ENCODE measurements around the gene DFFB. TPM values are rescaled to one million over a fixed set of nuclear protein-coding genes. Genes with fewer than 3 reads are reported as not detected.

The DFFB gene
- total and polyA plus RNA-seq, 5 donors from 2014 or later: 11.2 to 15.4 (median 13.2) TPM

DNA sequence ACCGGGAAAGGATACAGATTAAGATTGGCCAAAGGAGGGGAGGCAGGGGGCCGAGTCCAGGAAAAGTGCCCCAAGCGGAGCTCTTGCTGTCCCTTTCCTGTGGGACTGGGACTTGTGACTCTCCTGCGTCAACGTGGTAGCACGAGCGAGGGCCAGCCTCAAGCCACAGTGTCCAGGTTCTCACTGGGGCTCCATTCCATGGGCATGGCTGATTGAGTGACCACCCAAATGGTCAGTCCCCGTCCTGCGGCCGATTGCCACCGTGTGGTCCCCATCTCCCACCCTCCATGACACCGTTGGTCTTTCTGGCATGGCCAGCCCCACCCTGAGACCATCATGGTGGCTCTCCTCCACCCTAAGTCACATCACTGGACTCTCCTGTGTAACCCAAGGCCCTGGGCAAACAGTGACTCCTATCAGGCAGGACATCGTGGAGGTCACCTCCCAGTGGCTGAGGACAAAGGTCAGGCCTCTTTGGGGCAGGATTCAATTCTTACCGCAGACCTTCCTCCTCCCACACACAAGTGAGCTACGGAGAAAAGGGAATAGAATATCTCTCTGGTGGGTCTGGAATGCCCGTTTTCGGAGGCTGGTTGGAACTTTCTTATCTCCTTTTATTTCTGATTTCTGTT is 51.7 kb downstream of the DFFB start:
- no peaks in the 10 kb centered on the region for H3K27me3 ChIP-seq (ENCODE audit: control insufficient read depth, insufficient read depth, low read length)
- DNase-seq: no peak
- Mint-ChIP-seq H3K4me1 (peaks cover 0 to 9% (median 4%) of the 10 kb centered on the region in 4 donors), H3K4me3 (no peak overlapping the region), H3K27me3 (peaks cover 4% of the 10 kb centered on the region), H3K9me3 (no peaks in the 10 kb centered on the region), H3K27ac (no peak overlapping the region), H3K36me3 (no peaks in the 10 kb centered on the region)
- H3K4me3 ChIP-seq (ENCODE audit: low read depth, low read length): no peak overlapping the region
- H3K27ac ChIP-seq (ENCODE audit: insufficient read depth, low read length, poor library complexity, severe bottlenecking): no peak overlapping the region
- no peaks in the 10 kb centered on the region for H3K9me3 ChIP-seq (ENCODE audit: control insufficient read depth in 2 of 2, low read length in 2 of 2)
- no peak for ATAC-seq (ENCODE audit: low read depth in 2 of 2)
- H3K36me3 ChIP-seq (ENCODE audit: control insufficient read depth, insufficient read depth, low read length): no peaks in the 10 kb centered on the region
- peaks cover 11% of the 10 kb centered on the region for H3K4me1 ChIP-seq (ENCODE audit: control insufficient read depth, insufficient read depth, low read length, poor library complexity, severe bottlenecking)

DNA sequence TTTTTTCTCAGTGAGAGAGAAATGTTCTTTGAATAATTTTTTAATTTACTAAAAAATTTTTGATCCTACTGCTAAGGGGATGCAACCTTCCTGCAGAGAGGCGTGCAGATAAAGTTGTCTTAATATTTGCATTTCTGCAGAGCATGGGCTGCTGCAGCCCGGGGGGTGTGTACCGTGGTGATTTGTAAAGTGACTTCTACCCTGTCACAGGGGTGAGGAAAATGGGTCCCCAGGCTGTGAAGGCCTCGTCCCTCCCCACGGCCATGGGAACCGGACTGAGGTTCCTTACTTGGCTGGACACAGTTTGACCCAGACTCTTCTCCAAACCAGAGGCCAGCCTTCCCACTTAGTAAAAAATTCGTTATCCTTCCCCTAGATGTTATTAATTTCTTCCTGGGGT is 52.3 kb downstream of the DFFB start:
- Histone ChIP-seq H3K4me1 (ENCODE audit: control insufficient read depth, insufficient read depth, low read length, poor library complexity, severe bottlenecking) (peaks cover 7% of the 10 kb centered on the region), H3K27me3 (ENCODE audit: control insufficient read depth, insufficient read depth, low read length) (no peaks in the 10 kb centered on the region), H3K27ac (ENCODE audit: insufficient read depth, low read length, poor library complexity, severe bottlenecking) (no peak overlapping the region), H3K9me3 (ENCODE audit: control insufficient read depth in 2 of 2, low read length in 2 of 2) (no peaks in the 10 kb centered on the region), H3K4me3 (ENCODE audit: low read depth, low read length) (no peak overlapping the region), H3K36me3 (ENCODE audit: control insufficient read depth, insufficient read depth, low read length) (no peaks in the 10 kb centered on the region)
- DNase-seq: no peak
- Mint-ChIP-seq H3K27me3 (peaks cover 4% of the 10 kb centered on the region), H3K9me3 (no peaks in the 10 kb centered on the region), H3K27ac (peak overlapping the region in 1 of 3 donors; percentile 14), H3K36me3 (no peaks in the 10 kb centered on the region), H3K4me3 (no peak overlapping the region), H3K4me1 (peaks cover 0 to 6% (median 3%) of the 10 kb centered on the region in 4 donors)
- ATAC-seq (ENCODE audit: low read depth in 2 of 2): no peak

DNA sequence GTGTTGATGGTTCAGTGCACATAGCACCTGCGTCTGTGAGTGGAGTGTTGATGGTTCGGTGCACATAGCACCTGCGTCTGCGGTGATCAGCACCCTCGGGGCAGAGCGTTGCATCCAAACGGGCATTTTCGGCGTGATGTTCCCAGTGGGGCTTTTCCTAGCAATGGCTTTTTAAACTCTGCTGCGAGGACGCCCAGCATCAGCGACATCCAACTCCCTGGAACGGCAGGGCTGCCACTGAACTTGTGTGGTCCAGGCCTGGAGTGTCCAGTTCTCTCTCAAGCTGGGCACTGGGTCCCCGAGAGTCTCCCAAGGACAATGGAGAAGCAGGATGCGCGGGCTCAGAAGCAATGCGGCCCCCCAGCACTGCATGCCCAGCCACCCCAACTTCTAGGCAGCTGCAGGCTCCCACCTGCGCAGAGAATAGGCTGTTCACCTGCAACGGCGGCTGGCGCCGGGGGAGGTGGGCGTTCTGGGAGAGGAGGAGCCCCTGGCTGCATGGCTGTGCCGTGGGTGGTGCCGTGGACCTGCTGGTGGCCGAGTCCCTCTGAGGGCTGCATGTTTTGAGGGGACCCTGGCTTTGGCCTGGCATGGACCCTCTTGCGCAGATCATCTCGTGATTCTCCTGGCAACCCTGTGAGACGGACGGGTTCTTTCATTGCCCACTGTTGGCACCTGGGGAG is 52.9 kb downstream of the DFFB start:
- no peaks in the 10 kb centered on the region for H3K36me3 ChIP-seq (ENCODE audit: control insufficient read depth, insufficient read depth, low read length)
- no peaks in the 10 kb centered on the region for H3K9me3 ChIP-seq (ENCODE audit: control insufficient read depth in 2 of 2, low read length in 2 of 2)
- no peak overlapping the region for H3K4me3 ChIP-seq (ENCODE audit: low read depth, low read length)
- ATAC-seq (ENCODE audit: low read depth in 2 of 2) (no peak), DNase-seq (no peak)
- H3K27me3 ChIP-seq (ENCODE audit: control insufficient read depth, insufficient read depth, low read length): no peaks in the 10 kb centered on the region
- Mint-ChIP-seq H3K36me3 (no peaks in the 10 kb centered on the region), H3K4me3 (no peak overlapping the region), H3K4me1 (peaks cover 0 to 5% (median 2%) of the 10 kb centered on the region in 4 donors), H3K27me3 (peaks cover 4% of the 10 kb centered on the region), H3K27ac (no peak overlapping the region), H3K9me3 (no peaks in the 10 kb centered on the region)
- no peak overlapping the region for H3K27ac ChIP-seq (ENCODE audit: insufficient read depth, low read length, poor library complexity, severe bottlenecking)
- peaks cover 7% of the 10 kb centered on the region for H3K4me1 ChIP-seq (ENCODE audit: control insufficient read depth, insufficient read depth, low read length, poor library complexity, severe bottlenecking)

DNA sequence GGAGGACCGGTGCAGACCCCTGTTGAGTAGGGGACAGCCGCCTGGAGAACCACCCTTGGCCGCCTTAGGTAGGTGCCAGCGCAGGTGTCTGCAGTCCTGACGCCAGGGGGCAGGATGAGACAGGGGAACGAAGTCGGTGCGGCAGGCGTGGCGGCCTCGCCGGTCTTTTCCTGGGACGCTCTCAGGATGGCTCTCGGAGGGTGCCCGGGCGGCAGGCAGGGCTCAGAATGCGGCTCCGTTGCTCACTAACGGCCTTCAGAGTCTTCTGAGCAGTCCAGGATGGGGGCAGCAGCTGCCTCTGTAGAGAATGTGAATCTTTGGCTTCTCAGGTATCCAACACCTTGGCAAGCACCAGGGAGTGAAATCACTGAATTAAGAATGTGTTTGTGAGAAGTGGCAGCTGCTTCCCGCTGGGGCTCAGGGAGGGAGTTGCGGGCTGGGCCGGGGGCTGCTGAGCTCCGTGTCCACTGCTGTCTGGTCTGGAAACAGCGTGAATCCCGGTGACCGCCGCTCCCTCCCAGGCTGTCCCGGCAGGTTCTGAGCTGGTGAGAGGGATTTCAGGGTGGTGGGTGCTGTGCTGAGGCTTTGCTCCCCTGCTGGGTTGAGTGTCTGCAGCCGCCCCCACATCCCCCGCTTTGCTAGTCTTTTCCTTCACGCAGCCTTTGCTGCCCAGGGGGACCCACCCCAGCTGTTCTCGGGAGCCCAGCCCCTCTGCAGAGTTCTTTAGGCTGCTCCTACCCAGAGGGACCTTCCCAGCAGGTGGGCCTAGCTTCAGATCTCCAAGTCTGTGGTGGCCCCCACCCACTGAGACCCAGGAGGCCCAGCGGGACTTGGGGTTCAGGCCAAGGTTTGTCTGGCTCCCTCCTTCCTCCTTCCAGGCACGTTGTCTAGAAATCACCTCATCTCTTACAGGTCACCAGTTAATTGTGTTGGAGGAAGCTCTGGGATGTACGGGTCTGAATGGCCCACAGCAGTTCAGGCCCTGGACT is 53.9 kb downstream of the DFFB start:
- no peaks in the 10 kb centered on the region for H3K36me3 Mint-ChIP-seq
- peak; percentile 75 to 79 for ATAC-seq (ENCODE audit: low read depth in 2 of 2)
- peak; percentile 65 to 78 (median 76) for DNase-seq
- no peaks in the 10 kb centered on the region for H3K9me3 Mint-ChIP-seq
- peaks cover 0 to 5% (median 2%) of the 10 kb centered on the region in 4 donors for H3K4me1 Mint-ChIP-seq
- no peak overlapping the region for H3K27ac Mint-ChIP-seq
- H3K4me3 ChIP-seq (ENCODE audit: low read depth, low read length): no peak overlapping the region
- no peaks in the 10 kb centered on the region for H3K9me3 ChIP-seq (ENCODE audit: control insufficient read depth in 2 of 2, low read length in 2 of 2)
- no peaks in the 10 kb centered on the region for H3K27me3 ChIP-seq (ENCODE audit: control insufficient read depth, insufficient read depth, low read length)
- H3K4me3 Mint-ChIP-seq: peak overlapping the region in 2 of 4 donors; percentile 22 to 56
- H3K36me3 ChIP-seq (ENCODE audit: control insufficient read depth, insufficient read depth, low read length): no peaks in the 10 kb centered on the region
- H3K27ac ChIP-seq (ENCODE audit: insufficient read depth, low read length, poor library complexity, severe bottlenecking): no peak overlapping the region
- peaks cover 7% of the 10 kb centered on the region for H3K4me1 ChIP-seq (ENCODE audit: control insufficient read depth, insufficient read depth, low read length, poor library complexity, severe bottlenecking)
- peaks cover 4% of the 10 kb centered on the region for H3K27me3 Mint-ChIP-seq

DNA sequence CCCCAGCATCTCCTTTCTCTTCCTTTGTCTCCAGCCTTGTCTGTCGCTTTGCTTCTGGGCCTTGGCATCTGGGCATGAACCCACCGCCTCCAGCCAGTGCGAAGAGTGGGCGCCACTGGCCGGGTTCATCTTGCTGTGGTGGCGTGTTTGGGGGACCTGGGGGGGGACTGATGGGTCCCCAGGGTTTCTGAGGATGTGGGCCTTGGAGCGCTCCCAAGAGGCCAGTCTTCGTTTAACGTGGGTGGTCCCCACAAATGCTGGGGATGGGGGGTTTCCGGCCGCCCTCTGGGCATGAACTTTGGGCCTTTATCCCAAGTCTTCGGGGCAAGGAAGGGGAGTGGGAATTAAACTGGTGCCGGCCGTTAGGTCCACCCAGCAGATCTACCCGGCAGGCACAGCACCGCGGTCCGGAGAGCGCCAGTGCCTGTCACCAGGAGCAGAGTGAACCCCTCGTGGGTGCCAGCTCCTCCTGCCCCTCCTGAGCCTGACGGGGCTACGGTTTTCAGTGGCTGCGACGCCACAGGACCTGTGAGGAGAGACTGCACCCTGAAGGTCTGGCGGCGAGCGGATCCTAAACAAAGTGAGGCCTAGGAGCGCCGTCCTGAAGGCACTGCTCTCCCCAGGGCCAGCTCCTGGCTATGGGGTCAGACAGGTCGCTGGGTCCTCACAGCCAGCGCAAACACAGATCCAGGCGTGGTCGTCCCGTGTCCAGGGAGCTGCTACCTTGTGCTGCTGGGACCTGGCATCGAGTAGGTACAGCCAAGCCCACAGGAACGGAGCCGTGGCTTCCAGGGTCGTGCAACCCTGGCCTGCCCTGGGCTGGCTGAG is 54.9 kb downstream of the DFFB start:
- DNase-seq: no peak
- Mint-ChIP-seq H3K4me3 (no peak overlapping the region), H3K4me1 (peaks cover 0 to 5% (median 2%) of the 10 kb centered on the region in 4 donors), H3K36me3 (no peaks in the 10 kb centered on the region), H3K27me3 (peaks cover 4% of the 10 kb centered on the region), H3K27ac (no peak overlapping the region), H3K9me3 (no peaks in the 10 kb centered on the region)
- H3K27me3 ChIP-seq (ENCODE audit: control insufficient read depth, insufficient read depth, low read length): no peaks in the 10 kb centered on the region
- ATAC-seq (ENCODE audit: low read depth in 2 of 2): no peak
- no peak overlapping the region for H3K27ac ChIP-seq (ENCODE audit: insufficient read depth, low read length, poor library complexity, severe bottlenecking)
- no peaks in the 10 kb centered on the region for H3K9me3 ChIP-seq (ENCODE audit: control insufficient read depth in 2 of 2, low read length in 2 of 2)
- peaks cover 7% of the 10 kb centered on the region for H3K4me1 ChIP-seq (ENCODE audit: control insufficient read depth, insufficient read depth, low read length, poor library complexity, severe bottlenecking)
- H3K36me3 ChIP-seq (ENCODE audit: control insufficient read depth, insufficient read depth, low read length): no peaks in the 10 kb centered on the region
- H3K4me3 ChIP-seq (ENCODE audit: low read depth, low read length): no peak overlapping the region

DNA sequence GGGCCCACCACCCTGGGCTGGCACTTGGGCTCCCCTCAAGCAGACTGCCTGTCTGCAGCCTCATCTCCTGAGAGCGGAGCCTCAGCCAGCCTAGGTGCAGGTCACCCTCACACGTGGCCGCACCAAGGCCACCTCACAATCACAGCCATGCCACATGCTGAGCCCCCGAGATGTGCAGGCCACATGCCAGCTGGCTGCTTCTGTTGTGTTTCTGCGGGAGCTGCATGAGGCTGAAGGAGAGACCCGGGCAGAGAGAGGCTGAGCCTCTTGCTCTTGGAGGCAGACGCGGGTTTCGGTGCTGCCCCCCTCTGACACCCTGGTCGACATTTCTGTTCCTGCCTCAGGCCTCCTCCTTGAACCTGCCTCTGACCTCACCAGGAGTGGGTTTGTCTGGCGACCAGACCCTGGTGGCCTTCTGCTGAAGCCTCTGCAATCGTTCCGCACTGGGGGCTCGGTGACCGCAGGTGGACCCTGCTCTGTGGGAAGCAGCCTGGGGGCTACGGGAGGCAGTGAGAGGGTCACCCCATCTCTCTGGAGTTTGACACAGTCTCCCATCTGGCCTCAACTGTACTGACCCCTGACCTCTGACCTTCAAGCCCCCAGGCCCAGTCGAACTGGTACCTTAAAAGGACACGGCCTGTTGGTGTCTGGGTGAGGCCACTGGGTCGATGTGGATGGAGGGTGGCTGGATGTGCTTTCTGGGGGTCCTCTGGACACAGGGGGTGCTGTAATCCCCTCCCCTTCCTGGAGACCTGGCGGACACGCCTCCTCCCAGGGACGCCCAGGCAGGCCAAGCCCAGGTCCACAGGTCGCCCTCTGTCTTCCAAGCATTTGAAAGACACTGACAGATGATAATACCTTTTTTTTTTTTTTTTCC is 55.8 kb downstream of the DFFB start:
- ATAC-seq (ENCODE audit: low read depth in 2 of 2): no peak
- H3K4me3 Mint-ChIP-seq: no peak overlapping the region

More for the DNA sequence above, 55.8 kb downstream of the DFFB start:
- H3K27me3 ChIP-seq (ENCODE audit: control insufficient read depth, insufficient read depth, low read length): no peaks in the 10 kb centered on the region
- Mint-ChIP-seq H3K36me3 (no peaks in the 10 kb centered on the region), H3K9me3 (no peaks in the 10 kb centered on the region), H3K27ac (no peak overlapping the region), H3K27me3 (peaks cover 4% of the 10 kb centered on the region), H3K4me1 (peaks cover 0 to 5% (median 2%) of the 10 kb centered on the region in 4 donors)
- no peak overlapping the region for H3K4me3 ChIP-seq (ENCODE audit: low read depth, low read length)
- peaks cover 7% of the 10 kb centered on the region for H3K4me1 ChIP-seq (ENCODE audit: control insufficient read depth, insufficient read depth, low read length, poor library complexity, severe bottlenecking)
- no peaks in the 10 kb centered on the region for H3K36me3 ChIP-seq (ENCODE audit: control insufficient read depth, insufficient read depth, low read length)
- H3K27ac ChIP-seq (ENCODE audit: insufficient read depth, low read length, poor library complexity, severe bottlenecking): no peak overlapping the region
- H3K9me3 ChIP-seq (ENCODE audit: control insufficient read depth in 2 of 2, low read length in 2 of 2): no peaks in the 10 kb centered on the region
- no peak for DNase-seq
